ENCODE measurements around the gene FAHD1.
"Not testable (repeated sequence)": the region's sequence is repeated elsewhere in the genome, so short reads cannot be mapped to it uniquely, and the experiment has no call there.

The FAHD1 gene

DNA sequence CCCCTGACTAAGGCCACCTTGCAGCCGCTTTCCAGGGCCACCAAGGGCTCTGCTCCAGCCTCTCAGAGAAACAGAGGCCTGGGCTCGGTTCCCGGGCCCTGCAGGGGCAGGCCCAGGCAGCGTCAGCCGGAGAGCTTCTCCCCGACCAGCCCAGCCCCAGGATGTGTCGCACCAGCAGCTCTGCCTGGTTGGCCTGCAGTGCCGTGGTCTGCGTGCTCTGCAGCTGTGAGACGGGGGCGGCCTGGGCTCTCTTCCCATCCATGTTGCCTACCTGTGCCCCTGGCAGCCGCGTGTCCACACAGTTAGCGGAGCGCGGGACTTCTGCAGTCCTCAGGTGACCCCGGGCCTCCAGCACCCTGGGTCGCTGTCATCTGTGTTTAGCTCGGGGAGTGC is 38.3 kb upstream of the FAHD1 start:
- in situ Hi-C loops (cut with HindIII; ENCODE audit: low sequenced_read_pairs), result no loop called here

DNA sequence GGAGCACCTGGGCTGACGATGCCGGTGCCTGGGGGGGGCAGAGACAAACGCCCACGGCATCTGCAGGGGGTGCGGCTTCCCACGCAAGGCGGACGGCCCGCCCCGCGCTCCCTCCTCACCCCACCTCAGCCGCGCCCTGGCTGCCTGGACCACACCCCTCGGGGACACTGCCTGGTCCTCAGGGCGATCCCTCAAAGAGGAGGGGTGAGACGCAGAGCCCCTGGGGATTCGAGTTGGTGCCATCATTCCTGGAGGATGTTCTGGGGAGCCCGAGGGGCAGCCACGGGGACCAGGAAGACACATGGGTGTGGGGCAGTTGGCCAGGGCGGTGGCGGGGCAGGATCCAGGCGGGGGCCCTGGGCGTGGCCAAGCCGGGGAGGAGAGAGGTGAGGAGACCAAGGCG is 37.4 kb upstream of the FAHD1 start:
- in situ Hi-C loops (cut with HindIII; ENCODE audit: low sequenced_read_pairs), result no loop called here

DNA sequence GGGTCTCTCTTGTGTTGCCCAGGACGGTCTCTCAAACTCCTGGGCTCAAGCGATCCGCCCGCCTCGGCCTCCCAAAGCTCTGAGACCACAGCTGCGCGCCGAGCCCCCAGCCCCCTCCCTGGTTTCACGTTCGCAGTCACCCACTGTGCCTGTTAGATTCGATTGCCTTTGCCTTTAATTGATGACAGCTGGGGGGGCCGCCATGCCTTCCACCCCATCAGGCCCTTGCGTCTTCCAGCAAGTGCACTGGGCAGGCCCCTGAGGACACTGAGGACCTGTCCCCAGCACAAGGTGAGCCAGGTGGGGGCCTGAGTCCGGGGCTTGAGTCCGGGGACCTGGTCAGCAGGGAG is 36.8 kb upstream of the FAHD1 start:
- in situ Hi-C loops (cut with HindIII; ENCODE audit: low sequenced_read_pairs), result no loop called here

DNA sequence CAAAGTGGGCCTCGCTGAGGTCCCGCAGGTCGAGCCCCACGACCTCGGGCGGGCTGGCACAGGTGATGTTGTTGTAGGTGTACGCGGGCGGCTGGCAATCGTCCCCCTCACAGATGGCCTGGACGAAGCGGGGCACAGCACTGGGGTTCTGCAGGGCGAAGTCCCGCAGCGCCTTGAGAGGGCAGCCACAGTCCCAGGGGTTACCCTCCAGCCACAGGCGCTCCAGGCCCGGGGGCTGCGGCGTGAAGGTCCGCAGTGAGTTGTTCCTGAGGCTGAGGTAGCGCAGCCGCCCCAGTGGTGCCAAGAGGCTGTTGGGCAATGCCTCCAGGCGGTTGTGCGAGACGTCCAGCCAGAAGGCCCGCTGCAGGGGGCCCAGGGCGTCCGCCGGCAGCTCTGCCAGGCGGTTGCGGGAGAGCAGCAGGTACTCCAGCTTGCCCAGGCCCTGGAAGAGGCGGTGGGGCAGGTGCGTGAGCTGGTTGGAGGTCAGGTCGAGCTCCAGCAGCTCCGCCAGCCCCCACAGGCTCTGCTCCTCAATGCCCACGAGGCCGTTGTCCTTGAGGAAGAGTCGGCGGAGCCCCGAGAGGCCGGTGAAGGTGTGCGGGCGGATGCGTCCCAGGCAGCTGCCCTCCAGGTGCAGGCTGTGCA is 36.3 kb upstream of the FAHD1 start:
- in situ Hi-C loops (cut with HindIII; ENCODE audit: low sequenced_read_pairs), result no loop called here

DNA sequence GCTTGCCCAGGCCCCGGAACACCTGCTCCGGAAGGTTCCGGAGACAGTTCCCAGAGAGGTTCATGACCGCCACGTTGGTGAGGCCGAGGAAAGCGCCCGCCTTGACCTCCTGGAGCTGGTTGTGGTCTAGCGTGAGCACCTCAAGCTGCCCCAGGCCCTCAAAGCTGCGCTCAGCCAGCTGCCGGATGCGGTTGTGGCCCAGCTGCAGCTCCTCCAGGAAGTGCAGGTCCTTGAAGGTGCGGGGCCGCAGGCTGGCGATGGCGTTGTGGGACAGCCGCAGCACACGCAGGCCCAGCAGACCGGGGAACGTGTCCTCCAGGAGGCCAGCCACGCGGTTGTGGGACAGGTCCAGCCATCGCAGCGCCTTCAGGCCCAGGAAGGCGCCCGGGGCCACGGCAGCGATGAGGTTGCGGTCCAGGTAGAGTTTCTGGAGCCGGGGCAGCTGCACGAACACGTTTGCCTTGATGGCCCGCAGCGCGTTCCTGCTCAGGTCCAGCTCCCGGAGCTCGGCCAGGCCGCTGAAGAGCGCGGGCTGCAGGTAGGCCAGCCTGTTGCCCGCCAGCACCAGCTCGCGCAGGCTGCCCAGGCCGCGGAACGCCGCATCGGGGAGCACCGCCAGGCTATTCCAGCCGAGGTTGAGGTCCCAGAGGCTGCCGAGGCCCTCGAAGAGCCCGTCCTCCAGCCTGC is 35.6 kb upstream of the FAHD1 start:
- in situ Hi-C loops (cut with HindIII; ENCODE audit: low sequenced_read_pairs), result no loop called here

DNA sequence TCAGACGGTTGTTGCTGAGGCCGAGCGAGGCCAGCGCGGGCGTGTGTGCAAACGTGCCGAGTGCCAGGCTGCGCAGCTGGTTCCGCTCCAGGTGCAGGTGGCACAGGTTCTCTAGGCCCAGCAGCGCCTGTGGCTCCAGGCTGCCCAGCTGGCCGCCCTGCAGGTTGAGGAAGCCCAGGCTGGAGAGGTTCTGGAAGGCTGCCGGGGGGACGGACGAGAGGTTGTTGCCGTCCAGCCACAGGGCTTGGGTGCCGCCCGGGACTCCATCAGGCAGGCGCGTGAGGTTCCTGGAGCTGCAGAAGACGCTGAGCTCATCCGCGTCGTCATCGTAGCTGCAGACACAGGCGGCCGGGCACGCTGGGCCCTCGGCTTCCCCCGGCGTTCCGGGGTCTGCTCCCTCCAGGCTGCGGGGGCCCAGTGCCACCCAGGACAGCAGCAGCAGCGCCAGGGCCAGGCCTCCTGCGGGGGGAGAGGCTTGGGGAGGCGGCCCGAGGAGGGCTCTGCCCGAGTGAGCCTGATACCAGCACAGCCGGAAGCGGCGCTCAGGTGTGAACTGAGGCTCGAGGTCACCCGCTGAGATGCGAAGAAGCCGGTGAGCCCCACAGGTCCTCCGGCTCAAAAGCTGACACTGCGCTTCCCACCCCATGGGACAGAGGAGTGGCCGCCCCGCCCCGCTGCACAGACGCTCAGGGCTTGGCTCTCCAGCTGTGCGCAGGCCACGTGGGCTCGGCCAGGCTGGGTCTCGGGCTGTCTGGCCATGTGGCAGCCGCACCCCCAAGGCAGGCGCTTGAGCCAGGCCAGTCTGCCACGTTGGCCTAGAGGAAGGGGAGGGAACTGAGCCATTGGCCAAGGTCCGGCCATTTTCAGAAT is 34.8 kb upstream of the FAHD1 start:
- in situ Hi-C loops (cut with HindIII; ENCODE audit: low sequenced_read_pairs), result no loop called here

DNA sequence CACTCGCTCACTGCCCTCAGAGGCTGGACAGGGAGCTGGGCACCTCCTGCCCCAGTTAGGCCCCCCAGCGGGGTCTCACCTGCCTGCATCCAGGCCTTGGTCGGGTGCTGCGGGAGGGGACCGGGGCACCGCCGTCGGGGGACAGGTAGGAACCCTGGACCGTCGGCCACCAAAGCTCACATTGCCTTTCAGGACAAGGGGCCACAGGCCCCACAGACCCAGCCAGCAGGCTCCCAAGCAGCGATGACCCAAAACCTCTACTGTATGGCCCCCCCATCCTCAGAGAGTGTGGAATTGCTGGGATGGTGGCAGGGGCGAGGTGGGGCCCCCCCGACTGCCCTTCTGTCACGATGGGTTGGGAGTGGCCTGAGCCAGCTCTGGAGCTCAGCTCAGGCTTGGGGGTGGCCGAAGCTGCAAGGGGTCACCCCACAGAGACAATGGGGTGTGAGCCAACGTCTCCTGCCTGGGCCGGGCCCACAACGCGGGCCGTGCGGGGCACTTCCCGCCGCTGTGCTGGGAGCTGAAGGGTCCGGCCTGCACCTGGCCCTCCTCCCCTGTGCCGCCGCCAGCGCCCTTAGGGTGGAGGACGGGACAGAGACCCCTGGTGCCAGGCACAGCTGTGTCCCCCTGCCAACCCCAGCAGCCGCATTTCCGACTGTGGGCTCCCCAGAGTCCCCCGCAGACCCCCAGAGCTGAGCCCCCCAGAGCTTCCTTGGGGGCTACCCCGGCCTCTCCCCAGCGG is 34.0 kb upstream of the FAHD1 start:
- in situ Hi-C loops (cut with HindIII; ENCODE audit: low sequenced_read_pairs), result no loop called here

DNA sequence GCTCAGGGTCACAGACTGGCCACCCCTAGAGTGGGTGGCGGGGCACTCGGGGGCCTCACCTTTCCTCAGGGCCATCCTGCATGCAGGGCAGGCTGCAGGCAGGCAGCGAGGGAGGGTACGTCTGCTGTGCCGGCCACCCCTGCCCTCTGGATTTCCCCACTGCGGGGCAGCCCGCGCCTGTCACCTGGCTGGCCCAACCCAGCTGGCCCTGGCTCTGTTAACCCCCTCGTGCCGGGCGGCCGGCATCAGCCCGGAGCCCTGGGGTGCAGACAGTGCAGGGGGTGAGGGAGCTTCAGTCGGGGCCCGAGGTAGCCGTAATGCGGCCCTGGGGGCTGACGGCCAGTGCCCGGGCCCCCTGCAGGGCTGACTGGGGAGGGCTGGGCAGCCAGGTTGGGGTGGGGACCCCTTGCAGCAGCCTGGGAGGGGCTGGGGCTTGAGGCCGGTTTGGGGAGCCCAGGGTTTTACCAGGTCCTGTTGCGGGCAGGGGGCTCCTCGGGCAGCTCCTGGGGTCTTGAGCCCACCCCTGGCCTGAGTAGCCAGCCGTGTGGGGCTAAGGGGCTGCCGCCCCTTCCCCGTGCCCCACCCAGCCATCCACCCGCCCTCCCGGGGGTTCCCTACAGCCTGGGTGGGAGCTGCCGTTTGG is 33.3 kb upstream of the FAHD1 start, which contains the start of gene IGFALS:
Gene IGFALS, minus strand, starts transcription at position 128 of the 643 bp plus-strand sequence. Its CDS starts 53 bp downstream, at position 75.
- in situ Hi-C loops (cut with HindIII; ENCODE audit: low sequenced_read_pairs), result no loop called here

DNA sequence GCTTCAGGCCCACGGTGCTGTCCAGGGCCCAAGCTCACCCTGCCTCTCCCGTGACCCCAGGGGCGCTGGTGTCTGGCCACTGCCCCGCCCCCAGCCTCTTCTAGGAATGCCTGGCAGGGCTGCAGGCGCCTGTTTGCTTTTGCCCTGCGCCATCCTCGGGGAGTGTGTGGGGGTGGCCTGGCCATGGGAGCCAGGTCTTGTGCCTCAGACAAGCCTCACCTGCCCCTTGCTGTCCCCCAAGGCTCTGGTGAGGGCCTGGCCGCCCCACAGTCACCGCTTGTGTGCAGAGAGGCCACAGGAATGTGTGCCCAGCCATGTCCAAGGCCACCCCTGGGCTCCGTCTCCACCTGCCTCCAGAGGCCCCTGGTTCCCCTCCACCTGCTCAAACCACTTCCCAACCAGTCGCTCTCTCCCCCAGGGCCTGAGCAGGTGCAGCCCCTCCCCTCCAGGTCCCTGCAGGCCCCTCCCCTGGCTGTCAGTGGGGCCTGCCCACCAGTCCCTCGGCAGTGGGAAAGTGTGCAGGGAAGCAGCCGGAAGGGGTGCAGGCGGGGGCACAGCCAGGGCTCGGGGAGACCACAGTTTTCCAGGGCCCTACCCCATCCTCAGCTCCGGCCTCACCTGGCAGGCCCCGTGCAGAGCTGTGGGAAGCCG is 32.7 kb upstream of the FAHD1 start:
- in situ Hi-C loops (cut with HindIII; ENCODE audit: low sequenced_read_pairs), result no loop called here

DNA sequence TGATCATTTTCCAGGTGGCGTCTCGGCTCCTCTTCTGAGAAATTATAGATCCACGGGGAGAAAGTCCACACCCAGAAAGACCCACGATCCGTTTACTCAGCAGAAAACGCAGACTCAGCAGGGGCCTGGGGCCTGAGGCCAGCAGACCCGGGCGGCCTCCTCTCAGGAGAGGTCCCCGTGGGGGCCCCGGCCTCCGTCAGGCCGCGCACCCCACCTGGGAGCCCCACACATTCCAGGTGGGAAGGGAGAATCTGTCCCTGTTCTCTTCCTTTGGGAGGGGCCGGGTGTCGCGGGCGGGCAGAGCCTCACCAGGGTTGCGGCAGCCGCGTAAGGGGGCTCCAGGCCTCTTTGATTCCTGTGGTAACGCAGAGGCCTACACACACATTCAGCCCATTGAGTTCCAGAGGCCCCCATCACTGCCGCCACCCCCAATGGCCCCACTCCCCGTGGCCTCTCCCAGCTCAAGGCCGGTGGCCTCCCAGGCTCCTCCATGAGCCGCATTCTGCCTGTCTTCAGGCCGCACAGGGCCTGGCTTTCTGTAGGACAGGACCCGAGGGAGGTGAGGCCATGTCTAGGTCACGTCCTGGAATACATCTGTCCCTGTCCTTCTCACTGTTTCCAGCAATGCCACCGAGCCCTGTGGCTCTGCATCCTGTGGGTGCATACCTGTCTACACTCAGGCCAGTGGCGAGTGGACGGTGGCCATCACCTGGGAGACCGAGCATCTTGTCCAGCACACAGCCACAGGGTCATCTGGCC is 31.9 kb upstream of the FAHD1 start:
- in situ Hi-C loops (cut with HindIII; ENCODE audit: low sequenced_read_pairs), result no loop called here

DNA sequence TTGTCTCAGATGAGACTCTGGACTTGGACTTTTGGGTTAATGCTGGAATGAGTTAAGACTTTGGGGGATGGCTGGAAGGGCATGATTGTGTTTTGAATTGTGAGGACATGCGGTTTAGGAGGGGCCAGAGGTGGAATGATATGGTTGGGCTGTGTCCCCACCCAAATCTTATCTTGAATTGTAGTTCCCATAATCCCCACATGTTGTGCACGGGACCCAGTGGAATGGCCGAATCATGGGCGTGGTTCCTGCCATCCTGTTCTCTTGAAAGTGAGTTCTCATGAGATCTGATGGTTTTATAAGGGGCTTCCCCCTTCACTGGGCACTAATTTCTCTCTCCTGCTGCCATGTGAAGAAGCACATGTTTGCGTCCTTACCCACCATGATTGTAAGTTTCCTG is 27.7 kb upstream of the FAHD1 start:
- in situ Hi-C loops (cut with HindIII; ENCODE audit: low sequenced_read_pairs), result not testable (repeated sequence)

DNA sequence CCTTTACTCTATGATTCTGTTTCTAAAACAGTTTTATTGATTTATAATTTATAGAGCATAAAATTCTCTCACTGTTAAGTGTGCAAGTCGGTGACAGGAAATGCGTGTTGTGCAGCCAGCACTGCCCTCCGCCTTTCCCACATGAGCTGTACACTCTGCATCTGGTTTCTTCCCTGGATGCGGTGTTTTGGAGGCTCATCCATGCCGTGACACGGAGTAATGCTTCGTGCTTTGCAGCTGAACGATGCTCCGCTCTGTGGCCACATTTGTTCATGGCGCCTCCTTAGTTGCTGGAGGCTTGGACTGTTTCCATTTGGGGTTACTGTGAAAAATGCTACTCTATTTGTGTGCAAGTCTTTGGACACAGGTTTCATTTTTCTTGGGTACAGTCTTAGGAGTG is 26.3 kb upstream of the FAHD1 start:
- in situ Hi-C loops (cut with HindIII; ENCODE audit: low sequenced_read_pairs), result no loop called here

DNA sequence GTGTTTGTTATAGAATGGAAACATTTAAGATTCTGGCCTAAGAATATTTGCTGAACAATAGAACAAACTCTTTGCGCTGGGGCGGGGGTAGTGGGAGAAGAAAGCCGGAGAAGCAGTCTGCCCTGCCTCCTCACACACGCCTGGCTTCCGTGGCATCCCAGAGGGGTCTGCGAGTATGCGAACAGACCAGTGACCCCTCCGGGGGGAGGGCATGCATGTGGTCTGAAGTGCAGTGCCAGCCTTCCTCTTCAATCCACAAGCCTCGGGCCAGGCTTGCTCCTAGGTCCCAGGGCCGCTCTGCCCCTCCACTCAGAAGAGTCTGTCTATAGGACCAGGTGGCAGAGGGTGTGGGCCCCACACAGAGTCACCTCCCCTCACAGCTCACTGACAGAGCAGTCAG is 19.4 kb upstream of the FAHD1 start:
- in situ Hi-C loops (cut with HindIII; ENCODE audit: low sequenced_read_pairs), result no loop called here

DNA sequence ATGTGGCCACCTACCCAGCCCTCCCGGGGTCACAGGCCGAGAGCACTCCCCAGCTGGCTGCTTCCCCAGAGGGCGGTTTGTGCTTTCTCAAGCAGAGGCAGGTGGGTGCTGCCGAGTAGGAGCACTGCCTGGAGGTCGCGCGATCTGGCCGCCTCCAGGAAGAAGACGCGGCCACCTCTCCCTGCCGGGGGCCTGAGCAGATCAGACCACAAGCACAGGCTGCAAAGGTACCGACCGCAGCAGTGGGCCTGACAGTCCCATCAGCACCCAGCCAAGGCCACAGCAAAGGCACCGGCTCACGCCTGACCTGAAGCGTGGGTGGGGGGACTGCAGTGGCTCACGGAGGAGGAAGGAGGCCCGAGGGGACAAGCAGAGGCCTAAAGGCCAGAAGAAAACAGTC is 18.3 kb upstream of the FAHD1 start:
- in situ Hi-C loops (cut with HindIII; ENCODE audit: low sequenced_read_pairs), result no loop called here

DNA sequence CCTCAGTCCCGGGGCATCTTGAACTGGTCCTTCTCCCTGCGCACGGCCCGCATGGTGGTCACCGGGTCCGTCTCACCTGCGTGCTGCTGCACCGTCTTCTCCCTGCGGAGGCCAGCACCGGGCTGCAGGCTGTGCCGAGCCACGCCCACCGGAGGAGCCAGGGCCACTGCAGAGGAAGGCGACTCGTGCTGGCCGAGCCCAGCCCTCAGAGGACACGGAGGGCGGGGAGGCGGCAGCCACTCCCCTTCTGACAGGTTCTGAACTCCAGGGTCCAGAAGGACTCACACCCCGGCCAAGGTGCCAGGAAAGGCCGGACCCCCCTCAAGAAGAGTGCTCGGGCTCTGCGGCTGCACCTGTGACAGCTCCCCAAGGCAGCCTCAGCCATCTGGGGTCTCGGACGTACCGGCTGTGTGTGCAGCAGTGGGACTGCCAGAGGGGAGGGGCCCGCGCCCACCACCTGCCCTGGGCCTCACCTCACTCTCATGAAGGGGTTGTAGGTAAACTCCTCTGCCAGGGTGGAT is 17.7 kb upstream of the FAHD1 start:
- in situ Hi-C loops (cut with HindIII; ENCODE audit: low sequenced_read_pairs), result no loop called here

DNA sequence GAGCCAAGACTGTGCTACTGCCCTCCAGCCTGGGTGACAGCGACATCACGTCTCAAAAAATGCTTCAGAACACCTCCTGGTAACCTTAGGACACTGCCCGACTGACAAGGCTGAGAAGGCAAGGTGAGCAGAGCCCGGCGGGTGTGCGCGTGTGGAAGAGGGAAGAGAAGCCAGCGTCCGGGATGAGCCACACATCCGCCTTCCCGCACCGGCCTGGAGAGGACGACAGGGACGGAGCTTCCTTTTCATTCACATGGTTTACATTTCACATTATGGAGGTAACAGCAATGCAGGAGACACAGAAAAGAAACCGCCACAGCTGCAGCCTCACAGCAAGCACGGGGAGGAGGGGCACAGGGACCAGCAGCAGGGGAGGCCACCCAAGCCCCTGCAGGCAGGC is 16.9 kb upstream of the FAHD1 start:
- in situ Hi-C loops (cut with HindIII; ENCODE audit: low sequenced_read_pairs), result no loop called here

DNA sequence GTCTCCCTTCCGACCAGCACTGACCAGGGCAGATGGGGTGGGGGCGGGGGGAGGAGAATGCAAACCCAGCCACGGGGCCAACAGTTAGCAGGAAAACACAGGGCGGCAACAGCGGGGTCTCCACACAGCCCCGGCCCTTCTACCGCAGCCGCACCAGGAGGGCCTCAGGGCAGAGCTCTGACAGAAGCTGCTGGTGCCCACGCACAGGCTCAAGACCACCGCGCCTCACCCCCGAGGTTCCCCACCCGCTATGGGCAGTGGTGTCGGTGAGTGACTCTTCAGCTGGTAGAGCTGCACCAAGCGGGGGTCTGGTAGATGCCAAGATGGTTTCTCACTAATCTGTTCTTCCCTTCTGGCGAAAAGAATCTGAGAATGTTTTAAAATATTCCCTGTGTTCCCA is 16.5 kb upstream of the FAHD1 start:
- in situ Hi-C loops (cut with HindIII; ENCODE audit: low sequenced_read_pairs), result no loop called here

DNA sequence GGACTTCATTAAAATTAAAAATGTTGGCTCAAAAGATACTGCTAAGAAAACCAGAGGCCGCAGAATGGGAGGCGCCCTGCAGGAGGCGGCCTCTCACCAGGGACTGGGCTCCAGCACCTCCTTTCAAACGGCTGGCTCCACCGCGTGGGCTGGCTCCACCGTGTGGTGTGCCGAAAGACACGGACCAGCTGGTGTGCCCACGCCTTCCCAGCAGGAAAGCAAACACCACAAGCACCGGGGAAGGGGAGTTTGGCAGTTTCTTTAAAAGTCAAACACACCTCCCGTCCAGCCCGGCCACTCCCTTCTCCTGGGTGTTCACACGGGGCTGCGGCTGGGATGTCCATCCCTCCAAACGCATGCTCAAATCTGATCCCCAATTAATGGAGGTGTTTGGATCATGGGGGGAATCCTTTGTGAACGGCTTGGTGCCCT is 14.3 kb upstream of the FAHD1 start:
- in situ Hi-C loops (cut with HindIII; ENCODE audit: low sequenced_read_pairs), result no loop called here

DNA sequence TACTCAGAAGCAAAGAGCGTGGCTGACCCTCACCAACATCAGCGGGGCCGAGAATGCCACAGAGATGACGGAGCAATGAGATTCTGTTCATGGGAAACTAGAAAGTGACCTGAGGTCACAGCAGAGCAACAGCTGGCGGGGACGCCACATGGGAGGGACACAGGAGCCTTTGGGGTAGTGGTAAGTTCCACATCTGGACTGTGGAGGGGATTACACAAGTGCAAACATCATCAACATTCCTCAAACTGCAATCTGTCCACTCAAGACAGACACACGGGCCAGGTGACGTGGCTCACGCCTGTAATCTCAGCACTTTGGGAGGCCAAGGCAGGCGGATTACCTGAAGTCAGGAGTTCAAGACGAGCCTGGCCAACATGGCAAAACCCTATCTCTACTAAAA is 11.5 kb upstream of the FAHD1 start:
- in situ Hi-C loops (cut with HindIII; ENCODE audit: low sequenced_read_pairs), result no loop called here
